Activated CD4-positive, alpha-beta T cell treated with anti-CD3 and anti-CD28 coated beads, Interleukin-2, Interleukin-4, amounts not matched to agents 100 ng/mL and 50 ng/mL, durations not matched to agents 16 hours and 8 hours (primary cell): ENCODE measurements around the gene TRPC4AP.

Experiments used
- DNase-seq: peaks from one replicate; pipeline ENCODE4 v3.0.0-alpha.2; 2020; ENCODE audit warnings: low spot score

TRPC4AP gene

GRCh38 chr20:34968042-34968775, 124.4 kb downstream of the TRPC4AP start:
- no peak for DNase-seq

- no peak for DNase-seq
Measured at GRCh38 chr20:34967421-34967820, 125.2 kb downstream of the TRPC4AP start.

- DNase-seq, result no peak
Measured at GRCh38 chr20:34965051-34965450, 127.6 kb downstream of the TRPC4AP start.

GRCh38 chr20:34964486-34964885, 128.1 kb downstream of the TRPC4AP start:
- DNase-seq, result no peak

GRCh38 chr20:34956751-34957472, 135.7 kb downstream of the TRPC4AP start:
- DNase-seq, result no peak

GRCh38 chr20:34956041-34956458, 136.6 kb downstream of the TRPC4AP start:
- DNase-seq, result no peak

GRCh38 chr20:34955231-34956040, 137.2 kb downstream of the TRPC4AP start, which contains the start of the genes GSS and MYH7B:
GSS (minus strand) TSS chr20:34955806; CDS start chr20:34951852, 3,954 bp downstream.
MYH7B (plus strand) TSS chr20:34955868; CDS start chr20:34978006, 22,138 bp downstream.
- DNase-seq, result peak; percentile 97

- no peak for DNase-seq
Measured at GRCh38 chr20:34954904-34955230, 137.7 kb downstream of the TRPC4AP start.

GRCh38 chr20:34953960-34954359, 138.6 kb downstream of the TRPC4AP start:
- DNase-seq, result no peak

- DNase-seq, result no peak
Measured at GRCh38 chr20:34952671-34953070, 139.9 kb downstream of the TRPC4AP start.
